ENCODE measurements around the gene CD59.
"Not testable (repeated sequence)": the region's sequence is repeated elsewhere in the genome, so short reads cannot be mapped to it uniquely, and the experiment has no call there.

The CD59 gene

GRCh38 chr11:33742249-33742851 lies 6.1 kb upstream of the CD59 start:
- no peak for DNase-seq (ENCODE audit: low read depth)

GRCh38 chr11:33741806-33742205 lies 5.6 kb upstream of the CD59 start:
- no peak for DNase-seq (ENCODE audit: low read depth)

GRCh38 chr11:33737362-33737821 lies 1.2 kb upstream of the CD59 start:
- DNase-seq (ENCODE audit: low read depth), result no peak

GRCh38 chr11:33735271-33736147 lies 714 bp downstream of the CD59 start:
- no peak for DNase-seq (ENCODE audit: low read depth)

GRCh38 chr11:33734441-33735270 lies 1.6 kb downstream of the CD59 start:
- DNase-seq (ENCODE audit: low read depth), result no peak

- DNase-seq (ENCODE audit: low read depth), result no peak
Measured at GRCh38 chr11:33733980-33734379, 2.2 kb downstream of the CD59 start.

- no peak for DNase-seq (ENCODE audit: low read depth)
Measured at GRCh38 chr11:33731723-33732531, 4.3 kb downstream of the CD59 start.

- DNase-seq (ENCODE audit: low read depth), result no peak
Measured at GRCh38 chr11:33730716-33731115, 5.5 kb downstream of the CD59 start.

- DNase-seq (ENCODE audit: low read depth), result not testable (repeated sequence)
Measured at GRCh38 chr11:33729072-33729664, 7.1 kb downstream of the CD59 start.

GRCh38 chr11:33727539-33727938 lies 8.7 kb downstream of the CD59 start:
- DNase-seq (ENCODE audit: low read depth), result not testable (repeated sequence)

- no peak for DNase-seq (ENCODE audit: low read depth)
Measured at GRCh38 chr11:33725496-33725895, 10.7 kb downstream of the CD59 start.

GRCh38 chr11:33724644-33725035 lies 11.6 kb downstream of the CD59 start:
- no peak for DNase-seq (ENCODE audit: low read depth)

GRCh38 chr11:33723238-33723881 lies 12.9 kb downstream of the CD59 start:
- DNase-seq (ENCODE audit: low read depth), result peak; percentile 95

- DNase-seq (ENCODE audit: low read depth), result peak; percentile 86
Measured at GRCh38 chr11:33722590-33723234, 13.5 kb downstream of the CD59 start.

GRCh38 chr11:33721984-33722383 lies 14.2 kb downstream of the CD59 start:
- no peak for DNase-seq (ENCODE audit: low read depth)

GRCh38 chr11:33721426-33721825 lies 14.8 kb downstream of the CD59 start:
- DNase-seq (ENCODE audit: low read depth), result no peak

GRCh38 chr11:33719587-33719986 lies 16.6 kb downstream of the CD59 start:
- no peak for DNase-seq (ENCODE audit: low read depth)

- DNase-seq (ENCODE audit: low read depth), result no peak
Measured at GRCh38 chr11:33718440-33718839, 17.8 kb downstream of the CD59 start.

- DNase-seq (ENCODE audit: low read depth), result no peak
Measured at GRCh38 chr11:33716243-33716642, 20.0 kb downstream of the CD59 start.

GRCh38 chr11:33713856-33714398 lies 22.3 kb downstream of the CD59 start:
- DNase-seq (ENCODE audit: low read depth), result no peak
